Activated T-helper 1 cell treated with Interleukin-2 at 50 U/mL for 16 hours (primary cell): ENCODE measurements around the gene PTPRM.
"Not testable (repeated sequence)": the region's sequence is repeated elsewhere in the genome, so short reads cannot be mapped to it uniquely, and the experiment has no call there.

ENCODE experiments used
- DNase-seq: peaks from one replicate; pipeline ENCODE4 v3.0.0-alpha.2; 2020; ENCODE audit warnings: low read depth

Gene PTPRM

GRCh38 chr18:7950380-7951136 is 383.4 kb downstream of the PTPRM start:
- DNase-seq: no peak

GRCh38 chr18:7953095-7953958 is 386.2 kb downstream of the PTPRM start:
- DNase-seq: no peak

- no peak for DNase-seq
Measured at GRCh38 chr18:7954238-7954637, 387.1 kb downstream of the PTPRM start.

GRCh38 chr18:7955175-7955574 is 388.1 kb downstream of the PTPRM start:
- no peak for DNase-seq

GRCh38 chr18:7957297-7957696 is 390.2 kb downstream of the PTPRM start:
- no peak for DNase-seq

- no peak for DNase-seq
Measured at GRCh38 chr18:7958081-7958896, 391.2 kb downstream of the PTPRM start.

- DNase-seq: no peak
Measured at GRCh38 chr18:7958897-7959146, 391.7 kb downstream of the PTPRM start.

GRCh38 chr18:7966682-7967081 is 399.6 kb downstream of the PTPRM start:
- DNase-seq: not testable (repeated sequence)

GRCh38 chr18:7974200-7974874 is 407.2 kb downstream of the PTPRM start:
- DNase-seq: no peak

GRCh38 chr18:7977897-7978296 is 410.8 kb downstream of the PTPRM start:
- no peak for DNase-seq

GRCh38 chr18:7978834-7979233 is 411.7 kb downstream of the PTPRM start:
- no peak for DNase-seq

GRCh38 chr18:7979714-7980113 is 412.6 kb downstream of the PTPRM start:
- DNase-seq: no peak

GRCh38 chr18:7980136-7980535 is 413.0 kb downstream of the PTPRM start:
- DNase-seq: no peak

- DNase-seq: no peak
Measured at GRCh38 chr18:7980656-7981055, 413.5 kb downstream of the PTPRM start.

GRCh38 chr18:7982216-7982615 is 415.1 kb downstream of the PTPRM start:
- no peak for DNase-seq

GRCh38 chr18:7987284-7987976 is 420.3 kb downstream of the PTPRM start:
- no peak for DNase-seq

GRCh38 chr18:7990670-7991069 is 423.6 kb downstream of the PTPRM start:
- DNase-seq: no peak

- no peak for DNase-seq
Measured at GRCh38 chr18:8001711-8002301, 434.7 kb downstream of the PTPRM start.

GRCh38 chr18:8003878-8004675 is 437.0 kb downstream of the PTPRM start:
- no peak for DNase-seq

- DNase-seq: no peak
Measured at GRCh38 chr18:8004792-8005191, 437.7 kb downstream of the PTPRM start.
